K562 (cell line): ENCODE measurements around the gene HRAS. TPM values are rescaled to one million over a fixed set of nuclear protein-coding genes. Genes with fewer than 3 reads are reported as not detected.

Source experiments
- CREB1 ChIP-seq, 2 experiments: sonication (generic) in 1 of 2; formaldehyde crosslinking in 1 of 2; IDR thresholded peaks; 2 replicates each; pipeline versions ENCODE4 v1.6.1 to v1.8.0; 2012 to 2022; ENCODE audit warnings: inconsistent platforms in 1 of 2, mild to moderate bottlenecking in 1 of 2, missing genetic modification reagents in 1 of 2, moderate library complexity in 1 of 2
- CTCFL ChIP-seq: IDR thresholded peaks from 2 replicates; pipeline ENCODE4 v1.6.1; 2011; ENCODE audit warnings: borderline replicate concordance, low read depth, mild to moderate bottlenecking, moderate library complexity, low read length; ENCODE audit not compliant: insufficient read depth, poor library complexity, severe bottlenecking
- CXXC5 ChIP-seq: fragments of 250-450 bp; sonication (Bioruptor Pico); IDR thresholded peaks from 2 replicates; pipeline ENCODE4 v1.8.0; 2022; ENCODE audit warnings: inconsistent platforms, mild to moderate bottlenecking, moderate library complexity
- ELK3 ChIP-seq: fragments of 450-650 bp; formaldehyde crosslinking; IDR thresholded peaks from 2 replicates; pipeline ENCODE4 v1.4.0; 2020; ENCODE audit warnings: mild to moderate bottlenecking
- HINFP ChIP-seq: fragments of 450-650 bp; conservative IDR thresholded peaks from 2 replicates; pipeline ENCODE4 v1.6.1; 2016; ENCODE audit warnings: missing genetic modification characterization, low read depth, mild to moderate bottlenecking, control low read depth, missing compliant biosample characterization
- HMGN3 ChIP-seq: IDR thresholded peaks from 2 replicates; pipeline ENCODE4 v1.6.1; 2011; ENCODE audit warnings: borderline replicate concordance, low read depth, mild to moderate bottlenecking, mixed read lengths, low read length; ENCODE audit not compliant: insufficient read length; ENCODE audit errors: extremely low read depth
- MYC ChIP-seq, 2 experiments: fragments of 250-450 bp in 1 of 2; sonication (Bioruptor Pico) in 1 of 2; IDR thresholded peaks; 2 replicates each; pipeline versions ENCODE4 v1.5.1 to v1.6.1; 2012 to 2021; ENCODE audit warnings: low read depth in 2 of 2, borderline replicate concordance in 1 of 2, improper control_type of control experiment in 1 of 2, low read length in 1 of 2, mild to moderate bottlenecking in 1 of 2, moderate library complexity in 1 of 2
- POLR2AphosphoS2 ChIP-seq: IDR thresholded peaks from 2 replicates; pipeline ENCODE4 v1.6.1; 2012; ENCODE audit warnings: low read length, improper control_type of control experiment
- RAD21 ChIP-seq, 2 experiments: fragments of 250-450 bp in 1 of 2; fragments of 450-650 bp in 1 of 2; sonication (Bioruptor Pico) in 1 of 2; formaldehyde crosslinking in 1 of 2; IDR thresholded peaks in 1 of 2; conservative IDR thresholded peaks in 1 of 2; 2 replicates each; pipeline versions ENCODE4 v1.4.0 to v1.8.0; 2020 to 2022; ENCODE audit warnings: mild to moderate bottlenecking in 2 of 2, moderate library complexity in 1 of 2
- RB1 ChIP-seq: fragments of 450-650 bp; IDR thresholded peaks from 2 replicates; pipeline ENCODE4 v1.6.1; 2017; ENCODE audit warnings: low read depth, mild to moderate bottlenecking
- SMC3 ChIP-seq: conservative IDR thresholded peaks from 2 replicates; pipeline ENCODE4 v1.6.1; 2011; ENCODE audit warnings: low read depth, low read length, improper control_type of control experiment; ENCODE audit not compliant: insufficient read depth
- TAF1 ChIP-seq: IDR thresholded peaks from 2 replicates; pipeline ENCODE4 v1.6.1; 2011; ENCODE audit warnings: mild to moderate bottlenecking, low read length, moderate library complexity; ENCODE audit not compliant: insufficient read depth, control insufficient read depth, severe bottlenecking; ENCODE audit errors: extremely low read depth
- TFAP4 ChIP-seq: sonication (generic); formaldehyde crosslinking; IDR thresholded peaks from 2 replicates; pipeline ENCODE4 v1.8.0; 2022; ENCODE audit warnings: missing genetic modification reagents, mild to moderate bottlenecking, moderate library complexity, borderline replicate concordance
- USF2 ChIP-seq: sonication (generic); formaldehyde crosslinking; IDR thresholded peaks from 2 replicates; pipeline ENCODE4 v1.5.0; 2020; ENCODE audit warnings: missing genetic modification reagents
- ZFP91 ChIP-seq: sonication (generic); formaldehyde crosslinking; IDR thresholded peaks from 2 replicates; pipeline ENCODE4 v1.8.0; 2022; ENCODE audit warnings: mild to moderate bottlenecking, missing genetic modification reagents
- polyA plus RNA-seq, 8 experiments: library from polyadenylated mRNA; depleted of rRNA in 4 of 8; stranded (reverse) in 5 of 8; unstranded in 3 of 8; fragments of >200 nt; fragmentation: Nextera tagmentation in 2 of 8; fragmentation: Illumina TruSeq in 1 of 8; extraction: Ambion mirVana in 2 of 8; extraction: Trizol in 1 of 8; gene quantifications; 2 replicates each; pipeline versions ENCODE4 v1.2.1 to v1.2.3, GENCODE V29; 2011 to 2014; ENCODE audit warnings: inconsistent platforms in 1 of 8, missing spikeins in 1 of 8
- total RNA-seq, 7 experiments: library from RNA; depleted of rRNA in 6 of 7; stranded (reverse); fragments of >200 nt in 6 of 7; fragmentation: Illumina TruSeq in 2 of 7; extraction: Trizol in 2 of 7; gene quantifications; 2 replicates each; pipeline versions ENCODE4 v1.2.1 to v1.2.3, GENCODE V29; 2011 to 2021; ENCODE audit warnings: low replicate concordance in 1 of 7

The HRAS gene
- total and polyA plus RNA-seq, 9 of the 15 experiments (the other 6 are each of a cell fraction or from before 2014, with no cell fraction given) = 2.8 to 73.5 (median 29.6) TPM

- TF ChIP-seq USF2 (CRISPR knock-in tag) (no peak), TFAP4 (CRISPR knock-in tag) (0 out of 2 replicates have a peak, but pooled peaks have one; percentile 40), ELK3 (CRISPR knock-in tag) (no peak), SMC3 (peak; percentile 49), HINFP (tag) (no peak), CREB1 (IDR thresholded peaks at IDR 0.05) (no peak), CREB1 (CRISPR knock-in tag; IDR thresholded peaks at IDR 0.05) (no peak), MYC (IDR thresholded peaks at IDR 0.05; ENCODE audit: low read depth, low read length) (peak; percentile 24; the same call in 1 of the 2 replicates), MYC (CRISPR knock-in tag; IDR thresholded peaks at IDR 0.05; ENCODE audit: borderline replicate concordance, low read depth) (no peak), RB1 (peak; percentile 39), CTCFL (peak; percentile 40), TAF1 (peak; percentile 13), CXXC5 (CRISPR knock-in tag) (peak; percentile 48; the same call in 1 of the 2 replicates), ZFP91 (CRISPR knock-in tag) (no peak), HMGN3 (peak; percentile 53), POLR2AphosphoS2 (0 out of 2 replicates have a peak, but pooled peaks have one; percentile 29), RAD21 (CRISPR knock-in tag; conservative IDR thresholded peaks at IDR 0.05 in 1 of 2, IDR thresholded peaks at IDR 0.05 in 1 of 2) (peak in 1 of 2 experiments; percentile 49; a peak in 2 of 4 replicates)
Observed at GRCh38 chr11:554428-555226, 19.3 kb upstream of the HRAS start (continued).
